Mesenchymal stem cell (in vitro differentiated cells and primary cell): ENCODE results near the gene SOX8.

Source experiments
- DNase-seq: peaks from one replicate; pipeline ENCODE4 v3.0.0-alpha.2; 2013
- H2AFZ ChIP-seq: one replicate; pipeline ENCODE4 v1.6.1; 2013; ENCODE audit warnings: low read depth, mild to moderate bottlenecking, control low read depth, inconsistent platforms, low read length, moderate library complexity
- H2AK5ac ChIP-seq: 2 replicates; pipeline ENCODE4 v1.6.1; 2013; ENCODE audit warnings: low read length, moderate library complexity, mild to moderate bottlenecking, inconsistent platforms; ENCODE audit not compliant: severe bottlenecking
- H2BK120ac ChIP-seq: one replicate; pipeline ENCODE4 v1.6.1; 2013; ENCODE audit warnings: low read depth, mild to moderate bottlenecking, inconsistent platforms, low read length, moderate library complexity
- H2BK12ac ChIP-seq, 2 experiments: one replicate each; pipeline ENCODE4 v1.6.1; 2013; ENCODE audit warnings: inconsistent platforms in 2 of 2, low read length in 2 of 2, mild to moderate bottlenecking in 2 of 2, moderate library complexity in 2 of 2, control low read depth in 1 of 2
- H2BK15ac ChIP-seq: one replicate; pipeline ENCODE4 v1.6.1; 2013; ENCODE audit warnings: mild to moderate bottlenecking, low read depth, inconsistent platforms; ENCODE audit not compliant: poor library complexity, severe bottlenecking
- H2BK5ac ChIP-seq: 2 replicates; pipeline ENCODE4 v1.6.1; 2013; ENCODE audit warnings: low read depth, mild to moderate bottlenecking, low read length, control low read depth, inconsistent platforms; ENCODE audit not compliant: poor library complexity, severe bottlenecking
- H3K14ac ChIP-seq, 2 experiments: one replicate each; pipeline ENCODE4 v1.6.1; 2013; ENCODE audit warnings: inconsistent platforms in 2 of 2, low read length in 2 of 2, control low read depth in 1 of 2, mild to moderate bottlenecking in 1 of 2, moderate library complexity in 1 of 2
- H3K18ac ChIP-seq, 2 experiments: one replicate each; pipeline ENCODE4 v1.6.1; 2013; ENCODE audit warnings: inconsistent platforms in 2 of 2, low read length in 2 of 2, control low read depth in 1 of 2, low read depth in 1 of 2, mild to moderate bottlenecking in 1 of 2
- H3K23ac ChIP-seq, 2 experiments: one replicate each; pipeline ENCODE4 v1.6.1; 2013; ENCODE audit warnings: inconsistent platforms in 2 of 2, low read length in 2 of 2, mild to moderate bottlenecking in 2 of 2, moderate library complexity in 2 of 2, control low read depth in 1 of 2
- H3K27ac ChIP-seq: 2 replicates; pipeline ENCODE4 v1.5.1; 2013; ENCODE audit warnings: mild to moderate bottlenecking, moderate library complexity, low read length, control low read depth, inconsistent platforms; ENCODE audit not compliant: poor library complexity, severe bottlenecking
- H3K27me3 ChIP-seq, 2 experiments: 2 replicates each; pipeline versions ENCODE4 v1.6.1 to v1.7.0; 2013; ENCODE audit warnings: low read length in 2 of 2, mild to moderate bottlenecking in 2 of 2, moderate library complexity in 2 of 2, control low read depth in 1 of 2, inconsistent platforms in 1 of 2; ENCODE audit not compliant: control insufficient read depth in 1 of 2, insufficient read depth in 1 of 2
- H3K36me3 ChIP-seq, 2 experiments: 2 replicates each; pipeline versions ENCODE4 v1.6.1 to v1.7.0; 2013; ENCODE audit warnings: low read length in 2 of 2, control low read depth in 1 of 2, inconsistent platforms in 1 of 2, low read depth in 1 of 2, mild to moderate bottlenecking in 1 of 2; ENCODE audit not compliant: insufficient read depth in 2 of 2, control insufficient read depth in 1 of 2
- H3K4ac ChIP-seq, 2 experiments: one replicate each; pipeline ENCODE4 v1.6.1; 2013; ENCODE audit warnings: inconsistent platforms in 2 of 2, low read length in 2 of 2, mild to moderate bottlenecking in 2 of 2, moderate library complexity in 2 of 2, control low read depth in 1 of 2, low read depth in 1 of 2
- H3K4me1 ChIP-seq: 2 replicates; pipeline ENCODE4 v1.6.1; 2013; ENCODE audit warnings: low read depth, low read length, control low read depth; ENCODE audit not compliant: control insufficient read depth, insufficient read depth
- H3K4me2 ChIP-seq: 2 replicates; pipeline ENCODE4 v1.6.1; 2013; ENCODE audit warnings: low read length, mild to moderate bottlenecking, inconsistent platforms; ENCODE audit not compliant: poor library complexity, severe bottlenecking
- H3K4me3 ChIP-seq, 2 experiments: 2 replicates each; pipeline versions ENCODE4 v1.5.1 to v1.7.0; 2013; ENCODE audit warnings: low read length in 2 of 2, mild to moderate bottlenecking in 2 of 2, control low read depth in 1 of 2, low read depth in 1 of 2; ENCODE audit not compliant: insufficient read depth in 1 of 2
- H3K79me1 ChIP-seq: replicated peaks from 2 replicates; pipeline ENCODE4 v1.6.1; 2013; ENCODE audit warnings: mild to moderate bottlenecking, control low read depth, low read length, inconsistent platforms; ENCODE audit not compliant: poor library complexity, severe bottlenecking
- H3K9ac ChIP-seq: 2 replicates; pipeline ENCODE4 v1.7.0; 2013; ENCODE audit warnings: mild to moderate bottlenecking, low read length, moderate library complexity
- H3K9me3 ChIP-seq: 2 replicates; pipeline ENCODE4 v1.7.0; 2013; ENCODE audit warnings: mild to moderate bottlenecking, low read length; ENCODE audit not compliant: control insufficient read depth
- H4K8ac ChIP-seq: one replicate; pipeline ENCODE4 v1.6.1; 2013; ENCODE audit warnings: inconsistent platforms, mild to moderate bottlenecking, low read length, moderate library complexity
- H4K91ac ChIP-seq: one replicate; pipeline ENCODE4 v1.6.1; 2013; ENCODE audit warnings: mild to moderate bottlenecking, low read length, inconsistent platforms
- WGBS: methylation state at CpG from one replicate; pipeline ENCODE4 v1.1.7; 2013; ENCODE audit warnings: mixed read lengths; 5-methylcytosine and 5-hydroxymethylcytosine counted together

SOX8 gene

DNA sequence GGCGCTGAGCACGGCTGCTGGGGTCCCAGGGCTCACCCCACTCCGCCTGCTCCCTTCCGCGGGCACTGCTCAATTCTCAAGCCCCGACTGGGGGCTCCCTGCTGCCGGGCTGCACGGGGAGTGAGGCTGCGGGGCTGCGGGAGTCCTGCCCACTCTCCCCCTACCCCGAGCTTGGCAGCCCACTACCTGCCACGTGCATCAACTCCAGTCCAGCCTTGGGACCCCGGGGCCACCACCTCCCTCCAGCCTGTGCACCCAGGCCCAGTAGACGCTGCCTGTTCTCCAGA lies 47.6 kb downstream of the SOX8 start:
- Histone ChIP-seq H3K36me3 (no peaks in the 10 kb centered on the region), H4K8ac (no peak overlapping the region), H2AK5ac (no peak overlapping the region), H3K79me1 (no peaks in the 10 kb centered on the region), H2BK12ac (no peak overlapping the region), H3K27ac (no peak overlapping the region), H3K27me3 (peaks cover 0 to 74% of the 10 kb centered on the region in 2 experiments), H3K23ac (no peak overlapping the region), H2BK120ac (no peak overlapping the region), H2AFZ (no peak overlapping the region), H2BK5ac (no peak overlapping the region), H3K18ac (no peak overlapping the region), H2BK15ac (no peak overlapping the region), H3K14ac (no peak overlapping the region), H3K4me2 (no peak overlapping the region), H3K9ac (no peak overlapping the region), H3K9me3 (peaks cover 16% of the 10 kb centered on the region), H4K91ac (no peak overlapping the region), H3K4ac (no peak overlapping the region), H3K4me1 (no peaks in the 10 kb centered on the region), H3K4me3 (no peak overlapping the region)
- no peak for DNase-seq
- WGBS, result 77% methylated on average over 14 of the region's 14 CpGs

DNA sequence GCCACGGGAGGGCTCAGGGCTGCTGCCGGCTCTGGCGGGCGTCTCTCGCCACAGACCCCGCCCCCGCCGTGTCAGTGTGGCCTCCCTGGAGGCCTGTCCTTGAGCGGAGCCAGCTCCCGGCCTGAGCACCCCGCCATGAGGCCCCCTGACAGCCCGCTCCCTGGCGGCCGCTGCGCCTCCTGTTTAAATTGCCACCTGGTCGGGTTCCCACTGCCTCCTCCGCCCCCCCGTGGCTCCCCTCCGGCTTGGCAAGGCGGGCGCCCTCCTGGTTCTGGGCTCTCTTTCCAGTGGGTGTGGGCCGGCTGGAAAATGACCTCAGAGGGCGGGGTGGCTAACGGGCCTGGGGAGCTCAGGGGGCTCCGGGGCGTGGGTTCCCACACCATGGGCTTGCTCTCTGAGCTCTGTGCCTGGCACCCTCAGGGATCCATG lies 48.9 kb downstream of the SOX8 start:
- no peak overlapping the region for H2BK15ac ChIP-seq
- no peak overlapping the region for H3K4me3 ChIP-seq
- H2BK12ac ChIP-seq, result no peak overlapping the region
- no peaks in the 10 kb centered on the region for H3K79me1 ChIP-seq
- no peak overlapping the region for H2AFZ ChIP-seq
- H3K9me3 ChIP-seq, result peaks cover 16% of the 10 kb centered on the region
- no peak overlapping the region for H4K8ac ChIP-seq
- H3K9ac ChIP-seq, result no peak overlapping the region
- no peak overlapping the region for H3K27ac ChIP-seq
- peaks cover 2 to 68% of the 10 kb centered on the region in 2 experiments for H3K27me3 ChIP-seq
- no peaks in the 10 kb centered on the region for H3K4me1 ChIP-seq
- H4K91ac ChIP-seq, result no peak overlapping the region
- H3K14ac ChIP-seq, result no peak overlapping the region
- H3K4ac ChIP-seq, result no peak overlapping the region
- WGBS, result 72% methylated on average over 26 of the region's 26 CpGs
- no peak overlapping the region for H3K4me2 ChIP-seq
- H3K18ac ChIP-seq, result no peak overlapping the region
- H3K23ac ChIP-seq, result no peak overlapping the region
- no peak for DNase-seq
- no peak overlapping the region for H2AK5ac ChIP-seq
- H2BK5ac ChIP-seq, result no peak overlapping the region
- H3K36me3 ChIP-seq, result no peaks in the 10 kb centered on the region
- H2BK120ac ChIP-seq, result no peak overlapping the region

DNA sequence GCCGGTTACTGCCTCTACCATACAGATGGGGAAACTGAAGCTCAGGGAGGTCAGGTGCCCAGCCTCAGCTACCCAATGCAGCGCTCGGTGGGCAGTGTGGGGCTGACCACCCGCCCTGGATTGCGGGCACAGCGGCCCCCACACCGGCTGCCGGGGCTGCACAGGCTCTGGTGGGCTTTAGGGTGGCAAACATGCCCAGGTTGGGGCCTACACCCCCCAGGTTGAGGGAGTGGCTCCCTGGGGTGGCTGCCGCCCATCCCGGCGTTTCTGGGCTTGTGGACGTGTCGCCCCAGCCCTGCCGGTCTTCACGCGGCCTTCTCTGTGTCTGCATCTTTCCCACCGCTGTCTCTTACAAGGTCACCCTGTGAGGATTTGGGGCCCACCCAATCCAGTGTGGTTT lies 50.1 kb downstream of the SOX8 start:
- H3K4me2 ChIP-seq, result no peak overlapping the region
- H3K14ac ChIP-seq, result no peak overlapping the region
- no peaks in the 10 kb centered on the region for H3K36me3 ChIP-seq
- H3K9me3 ChIP-seq, result peaks cover 16% of the 10 kb centered on the region
- H2AFZ ChIP-seq, result no peak overlapping the region
- no peak overlapping the region for H2BK120ac ChIP-seq
- no peak overlapping the region for H4K91ac ChIP-seq
- 84% methylated on average over 17 of the region's 17 CpGs for WGBS
- H3K18ac ChIP-seq, result no peak overlapping the region
- no peaks in the 10 kb centered on the region for H3K79me1 ChIP-seq
- H3K23ac ChIP-seq, result no peak overlapping the region
- no peak for DNase-seq
- no peak overlapping the region for H3K9ac ChIP-seq
- no peak overlapping the region for H2BK12ac ChIP-seq
- H3K4me1 ChIP-seq, result peaks cover 1% of the 10 kb centered on the region
- no peak overlapping the region for H4K8ac ChIP-seq
- no peak overlapping the region for H3K4ac ChIP-seq
- no peak overlapping the region for H3K27ac ChIP-seq
- peaks cover 4 to 66% of the 10 kb centered on the region in 2 experiments for H3K27me3 ChIP-seq
- H3K4me3 ChIP-seq, result no peak overlapping the region
- H2BK5ac ChIP-seq, result no peak overlapping the region
- no peak overlapping the region for H2BK15ac ChIP-seq
- H2AK5ac ChIP-seq, result no peak overlapping the region

DNA sequence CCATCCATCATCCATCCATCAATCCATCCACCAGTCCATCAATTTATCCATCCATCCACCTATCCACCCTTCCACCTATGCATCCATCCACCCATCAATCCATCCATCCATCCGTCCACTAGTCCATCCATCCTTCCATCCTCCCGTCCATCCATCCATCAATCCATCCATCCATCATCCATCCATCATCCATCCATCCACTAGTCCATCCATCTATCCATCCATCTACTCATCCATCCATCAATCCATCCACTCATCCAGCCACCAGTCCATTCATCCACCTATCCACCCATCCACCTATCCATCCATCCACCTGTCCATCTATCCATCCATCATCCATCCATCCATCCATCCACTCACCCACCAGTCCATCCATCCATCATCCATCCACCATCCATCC lies 51.0 kb downstream of the SOX8 start:
- H2BK15ac ChIP-seq, result no peak overlapping the region
- no peaks in the 10 kb centered on the region for H3K79me1 ChIP-seq
- WGBS, result 90% methylated on average over 2 of the region's 2 CpGs
- H3K4ac ChIP-seq, result no peak overlapping the region
- H2AK5ac ChIP-seq, result no peak overlapping the region
- H2AFZ ChIP-seq, result no peak overlapping the region
- peaks cover 16% of the 10 kb centered on the region for H3K9me3 ChIP-seq
- peaks cover 4 to 66% of the 10 kb centered on the region in 2 experiments for H3K27me3 ChIP-seq
- no peak overlapping the region for H2BK12ac ChIP-seq
- no peak overlapping the region for H3K4me2 ChIP-seq
- no peak overlapping the region for H4K91ac ChIP-seq
- no peak overlapping the region for H3K27ac ChIP-seq
- no peak overlapping the region for H4K8ac ChIP-seq
- H2BK5ac ChIP-seq, result no peak overlapping the region
- H3K18ac ChIP-seq, result no peak overlapping the region
- peaks cover 7% of the 10 kb centered on the region for H3K4me1 ChIP-seq
- H3K36me3 ChIP-seq, result no peaks in the 10 kb centered on the region
- no peak overlapping the region for H3K14ac ChIP-seq
- no peak for DNase-seq
- no peak overlapping the region for H3K9ac ChIP-seq
- H3K23ac ChIP-seq, result no peak overlapping the region
- H3K4me3 ChIP-seq, result no peak overlapping the region
- H2BK120ac ChIP-seq, result no peak overlapping the region
